GM03348 (cell line): Measurements from ENCODE around the gene TCERG1.
A peak's percentile ranks its signal among the peaks of the same experiment; 100 is the strongest.

Experiments
- DNase-seq: peaks from one replicate; pipeline ENCODE4 v3.0.0; 2012; ENCODE audit warnings: low spot score

The TCERG1 gene

GRCh38 chr5:146457431-146457830 lies 10.3 kb downstream of the TCERG1 start:
- DNase-seq = no peak

GRCh38 chr5:146458894-146459293 lies 11.8 kb downstream of the TCERG1 start:
- no peak for DNase-seq

GRCh38 chr5:146461319-146461718 lies 14.2 kb downstream of the TCERG1 start:
- peak; percentile 5 for DNase-seq

GRCh38 chr5:146463446-146463845 lies 16.3 kb downstream of the TCERG1 start:
- DNase-seq = no peak

- DNase-seq = peak; percentile 44
These were observed 19.6 kb downstream of the TCERG1 start for GRCh38 chr5:146466521-146467349.

- no peak for DNase-seq
These were observed 20.6 kb downstream of the TCERG1 start for GRCh38 chr5:146467760-146468159.

- DNase-seq = no peak
These were observed 26.9 kb downstream of the TCERG1 start for GRCh38 chr5:146474065-146474464.

GRCh38 chr5:146475190-146475780 lies 28.2 kb downstream of the TCERG1 start:
- no peak for DNase-seq

GRCh38 chr5:146475906-146476305 lies 28.8 kb downstream of the TCERG1 start:
- DNase-seq = no peak

GRCh38 chr5:146482775-146483174 lies 35.6 kb downstream of the TCERG1 start:
- no peak for DNase-seq

GRCh38 chr5:146484714-146485391 lies 37.7 kb downstream of the TCERG1 start:
- no peak for DNase-seq

GRCh38 chr5:146490089-146490843 lies 43.1 kb downstream of the TCERG1 start:
- no peak for DNase-seq

- no peak for DNase-seq
These were observed 47.5 kb downstream of the TCERG1 start for GRCh38 chr5:146494656-146495055.

- DNase-seq = no peak
These were observed 52.5 kb downstream of the TCERG1 start for GRCh38 chr5:146499680-146500079.

GRCh38 chr5:146507428-146507827 lies 60.3 kb downstream of the TCERG1 start:
- no peak for DNase-seq

- no peak for DNase-seq
These were observed 63.5 kb downstream of the TCERG1 start for GRCh38 chr5:146510559-146511125.

- DNase-seq = no peak
These were observed 66.3 kb downstream of the TCERG1 start for GRCh38 chr5:146513462-146513861.

- no peak for DNase-seq
These were observed 67.4 kb downstream of the TCERG1 start for GRCh38 chr5:146514575-146514974.

GRCh38 chr5:146515473-146516150 lies 68.5 kb downstream of the TCERG1 start:
- no peak for DNase-seq

GRCh38 chr5:146516151-146516475 lies 69.0 kb downstream of the TCERG1 start, which contains the start of gene GPR151:
GPR151 (minus strand) TSS chr5:146516190; CDS start chr5:146516113, 77 bp downstream.
- DNase-seq = no peak

GRCh38 chr5:146519554-146519953 lies 72.4 kb downstream of the TCERG1 start:
- DNase-seq = no peak
